ENCODE measurements around the gene NPY. TPM values are rescaled to one million over a fixed set of nuclear protein-coding genes. Genes with fewer than 3 reads are reported as not detected.

NPY gene
- total RNA-seq, 1 experiment from 2014 or later = not detected

DNA sequence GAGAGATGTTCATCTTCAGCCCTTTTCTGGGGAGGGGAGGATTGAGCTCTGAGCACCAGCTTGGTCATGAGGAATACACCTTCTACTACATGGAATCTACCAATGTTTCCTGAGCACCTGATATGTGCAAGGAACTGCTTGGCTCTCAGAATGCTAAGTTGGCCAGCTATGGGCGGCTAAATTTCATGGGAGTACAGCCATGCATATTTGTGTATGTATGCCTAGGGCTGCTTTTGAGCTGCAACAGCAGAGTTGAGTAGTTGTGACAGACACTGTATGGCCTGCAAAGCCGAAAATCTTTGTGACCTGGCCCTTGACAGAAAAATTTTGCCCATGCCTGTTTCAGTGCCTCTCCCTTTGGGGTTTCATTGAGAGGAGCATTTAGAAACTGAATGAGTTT lies 44.9 kb downstream of the NPY start:
- Histone ChIP-seq H3K14ac (ENCODE audit: insufficient read depth, low read length) (no peak overlapping the region), H3K27ac (ENCODE audit: insufficient read length, low read depth, low read length) (no peak overlapping the region), H2BK15ac (ENCODE audit: low read depth, low read length) (no peak overlapping the region), H3K79me1 (ENCODE audit: insufficient read depth, low read depth, low read length, poor library complexity, severe bottlenecking) (no peaks in the 10 kb centered on the region), H2AFZ (ENCODE audit: low read length) (no peak overlapping the region), H4K5ac (ENCODE audit: insufficient read length, low read depth, low read length) (no peak overlapping the region), H3K23ac (ENCODE audit: insufficient read length, low read depth, low read length) (no peak overlapping the region), H3K4me1 (ENCODE audit: insufficient read depth, low read length) (no peaks in the 10 kb centered on the region; the same call in 1 of the 2 replicates), H3K4me2 (ENCODE audit: insufficient read depth, insufficient read length, low read length) (no peak overlapping the region), H3K56ac (ENCODE audit: insufficient read length, low read depth, low read length) (no peak overlapping the region), H3T11ph (ENCODE audit: low read length) (no peak overlapping the region), H2BK5ac (ENCODE audit: insufficient read length, low read length) (no peak overlapping the region), H4K91ac (ENCODE audit: insufficient read length, low read depth, low read length) (no peak overlapping the region), H3K18ac (ENCODE audit: insufficient read length, low read depth, low read length) (no peak overlapping the region), H4K20me1 (ENCODE audit: control insufficient read depth, insufficient read depth, insufficient read length) (no peaks in the 10 kb centered on the region), H2BK12ac (ENCODE audit: insufficient read length, low read depth, low read length) (no peak overlapping the region), H3K9me3 (ENCODE audit: control insufficient read depth, low read depth, low read length) (peaks cover 4% of the 10 kb centered on the region), H3K79me2 (ENCODE audit: insufficient read depth, low read length) (no peaks in the 10 kb centered on the region), H4K8ac (replicated peaks; ENCODE audit: insufficient read length, low read depth, low read length) (no peak overlapping the region), H3K23me2 (ENCODE audit: insufficient read length, low read depth, low read length, poor library complexity, severe bottlenecking) (no peaks in the 10 kb centered on the region), H3K9ac (ENCODE audit: extremely low read depth, insufficient read length, low read length) (no peak overlapping the region), H2BK20ac (ENCODE audit: low read depth, low read length, poor library complexity, severe bottlenecking) (no peak overlapping the region), H3K27me3 (ENCODE audit: insufficient read depth, low read length) (no peaks in the 10 kb centered on the region), H2BK120ac (ENCODE audit: low read depth, low read length, poor library complexity, severe bottlenecking) (no peak overlapping the region), H2AK5ac (ENCODE audit: insufficient read length, low read length) (no peak overlapping the region), H3K4ac (ENCODE audit: low read depth, low read length) (no peak overlapping the region)
- Mint-ChIP-seq H3K27ac (no peak overlapping the region), H3K9me3 (peaks cover 5 to 7% of the 10 kb centered on the region in 2 experiments; a peak in 4 of 5 replicates), H3K36me3 (ENCODE audit: insufficient read depth in 1 of 3, low read depth in 3 of 3) (peaks cover 14 to 22% (median 16%) of the 10 kb centered on the region in 3 experiments), H3K4me3 (no peak overlapping the region), H3K4me1 (no peaks in the 10 kb centered on the region), H3K27me3 (ENCODE audit: low read depth) (no peaks in the 10 kb centered on the region; the same call in none of the 2 replicates)
- no CpG with 5 or more reads among the region's 2 CpGs for WGBS (ENCODE audit: extremely low coverage, insufficient read length, low lambda C conversion rate)
- TF ChIP-seq, protein P1, sequence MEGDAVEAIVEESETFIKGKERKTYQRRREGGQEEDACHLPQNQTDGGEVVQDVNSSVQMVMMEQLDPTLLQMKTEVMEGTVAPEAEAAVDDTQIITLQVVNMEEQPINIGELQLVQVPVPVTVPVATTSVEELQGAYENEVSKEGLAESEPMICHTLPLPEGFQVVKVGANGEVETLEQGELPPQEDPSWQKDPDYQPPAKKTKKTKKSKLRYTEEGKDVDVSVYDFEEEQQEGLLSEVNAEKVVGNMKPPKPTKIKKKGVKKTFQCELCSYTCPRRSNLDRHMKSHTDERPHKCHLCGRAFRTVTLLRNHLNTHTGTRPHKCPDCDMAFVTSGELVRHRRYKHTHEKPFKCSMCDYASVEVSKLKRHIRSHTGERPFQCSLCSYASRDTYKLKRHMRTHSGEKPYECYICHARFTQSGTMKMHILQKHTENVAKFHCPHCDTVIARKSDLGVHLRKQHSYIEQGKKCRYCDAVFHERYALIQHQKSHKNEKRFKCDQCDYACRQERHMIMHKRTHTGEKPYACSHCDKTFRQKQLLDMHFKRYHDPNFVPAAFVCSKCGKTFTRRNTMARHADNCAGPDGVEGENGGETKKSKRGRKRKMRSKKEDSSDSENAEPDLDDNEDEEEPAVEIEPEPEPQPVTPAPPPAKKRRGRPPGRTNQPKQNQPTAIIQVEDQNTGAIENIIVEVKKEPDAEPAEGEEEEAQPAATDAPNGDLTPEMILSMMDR (conservative IDR thresholded peaks at IDR 0.05) = no peak
- DNase-seq = no peak

Measured in H9 (cell line).